GM18951 (cell line): ENCODE data around the gene INPPL1.

Experiments used
- POLR2A ChIP-seq: IDR thresholded peaks from 4 replicates; pipeline ENCODE4 v1.6.1; 2011; ENCODE audit warnings: mild to moderate bottlenecking; ENCODE audit not compliant: insufficient read length, insufficient read depth; ENCODE audit errors: extremely low read depth
- in situ Hi-C: fragments of 300-500 bp; cut with MboI; formaldehyde crosslinking; loops from one replicate; pipeline ENCODE4 v1.12.0; 2022; ENCODE audit warnings: low sequenced_read_pairs, mixed read lengths, inconsistent platforms; ENCODE audit not compliant: unreplicated experiment

The INPPL1 gene

DNA sequence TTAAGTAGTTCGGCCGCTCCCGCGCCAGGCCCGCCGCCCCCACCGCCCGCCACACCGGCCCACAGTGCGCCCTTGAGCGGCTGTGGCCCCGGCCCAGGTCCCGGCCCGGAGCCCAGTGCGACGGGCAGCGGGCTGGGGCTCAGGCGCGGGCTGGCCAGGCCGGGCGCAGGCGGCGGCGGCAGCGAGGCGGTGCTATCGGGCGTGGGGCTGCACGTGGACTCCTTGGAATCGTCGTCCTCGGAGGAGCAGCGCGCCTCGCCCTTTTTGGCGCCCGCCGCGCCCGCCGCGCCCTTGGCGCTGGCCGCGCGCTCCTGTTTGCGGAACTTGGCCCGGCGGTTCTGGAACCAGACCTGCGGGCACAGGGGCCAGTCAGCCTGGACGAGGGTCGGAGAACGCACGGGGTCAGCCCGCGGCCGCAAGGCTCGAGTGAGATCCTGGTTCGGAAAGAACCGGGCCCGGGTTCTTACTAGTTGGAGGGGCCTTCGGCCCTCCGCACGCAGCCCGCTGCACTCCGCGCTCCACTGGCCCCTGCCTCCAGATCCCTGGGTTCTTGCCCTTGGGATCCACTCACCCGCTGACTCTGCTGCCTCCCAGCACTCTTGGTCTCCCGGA lies 15.4 kb downstream of the INPPL1 start:
- in situ Hi-C loops, result no loop called here
- TF ChIP-seq POLR2A, result no peak

DNA sequence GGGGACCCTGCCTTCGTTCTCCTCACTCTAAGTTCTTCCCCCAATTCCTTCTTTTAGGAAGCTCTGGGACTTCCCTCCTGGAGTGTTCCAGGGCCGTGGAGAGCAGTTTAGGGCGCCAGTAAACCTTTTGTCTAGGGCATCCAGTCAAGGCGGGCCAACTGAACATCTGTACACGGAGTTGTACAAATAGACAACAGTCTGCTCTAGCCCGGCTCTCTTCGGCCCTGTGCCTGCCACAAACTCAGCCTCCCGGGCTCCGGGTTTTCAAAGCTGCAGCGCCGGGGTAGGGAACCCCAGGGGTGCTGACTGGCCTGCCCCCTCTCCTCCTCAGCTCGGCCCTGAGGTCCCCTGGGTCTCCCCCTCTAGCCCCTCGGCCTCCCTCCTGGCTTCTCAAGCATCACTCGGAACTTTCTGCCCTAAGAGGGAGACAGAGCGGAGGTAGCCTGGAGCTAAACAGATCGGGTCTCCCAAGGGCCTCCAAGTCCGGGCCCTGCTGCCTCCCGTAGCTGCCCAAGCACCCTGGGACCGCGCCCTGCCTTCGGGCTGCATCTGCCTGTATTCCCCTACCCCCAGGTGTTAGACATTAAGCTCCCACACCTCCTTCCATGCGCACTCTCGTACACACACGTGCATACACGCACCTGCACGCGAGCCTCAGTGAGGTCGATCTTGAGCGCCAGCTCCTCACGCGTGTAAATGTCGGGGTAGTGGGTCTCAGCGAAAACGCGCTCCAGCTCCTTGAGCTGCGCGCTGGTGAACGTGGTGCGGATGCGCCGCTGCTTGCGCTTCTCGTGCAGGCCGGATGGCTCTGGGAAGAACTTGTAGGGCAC lies 16.1 kb downstream of the INPPL1 start:
- TF ChIP-seq POLR2A, result no peak
- in situ Hi-C loops, result no loop called here

DNA sequence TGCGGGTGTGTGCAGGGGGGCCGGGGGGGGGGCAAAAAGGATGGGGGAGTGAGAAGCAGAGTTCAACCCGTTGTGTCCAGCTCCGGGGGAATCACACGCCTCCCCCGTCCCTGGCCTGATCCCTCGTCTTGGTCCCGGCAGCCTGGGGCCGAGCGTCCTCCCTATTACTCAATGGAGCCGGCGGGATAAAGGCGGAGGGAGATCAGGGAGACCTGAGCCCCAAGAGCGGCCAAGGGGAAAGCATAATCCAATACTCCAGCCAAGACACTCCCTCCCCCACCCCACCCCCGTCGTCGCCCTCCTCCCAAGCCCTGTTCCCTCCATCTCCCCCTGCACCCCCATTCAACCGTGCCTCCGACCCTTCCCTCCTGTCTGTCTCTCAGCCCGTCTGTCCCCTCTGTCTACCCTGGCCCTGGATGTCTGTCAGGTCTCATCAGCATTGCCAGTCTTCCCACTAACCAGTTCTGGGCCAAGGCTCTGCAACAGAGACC lies 16.8 kb downstream of the INPPL1 start:
- in situ Hi-C loops, result no loop called here
- TF ChIP-seq POLR2A, result no peak

DNA sequence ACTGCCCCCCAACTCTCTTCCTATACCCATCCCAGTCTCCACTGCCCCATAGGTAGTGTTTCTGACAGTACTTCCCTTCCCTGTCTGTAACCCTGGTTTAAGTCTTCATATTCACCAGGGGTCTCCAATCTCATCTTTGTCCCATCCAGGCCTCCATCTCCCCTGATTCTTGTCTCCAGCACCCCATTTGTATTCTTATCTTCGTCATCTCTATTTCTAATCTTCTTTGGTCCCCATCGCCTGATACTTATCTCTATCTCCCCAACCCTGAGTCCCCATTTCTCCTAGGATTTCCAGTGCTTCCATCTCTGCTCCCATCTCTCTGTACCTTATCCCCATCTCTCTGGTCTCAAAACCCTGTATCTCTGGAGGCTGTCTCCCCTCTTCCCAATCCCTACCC lies 17.6 kb downstream of the INPPL1 start:
- TF ChIP-seq POLR2A, result no peak
- in situ Hi-C loops, result no loop called here

DNA sequence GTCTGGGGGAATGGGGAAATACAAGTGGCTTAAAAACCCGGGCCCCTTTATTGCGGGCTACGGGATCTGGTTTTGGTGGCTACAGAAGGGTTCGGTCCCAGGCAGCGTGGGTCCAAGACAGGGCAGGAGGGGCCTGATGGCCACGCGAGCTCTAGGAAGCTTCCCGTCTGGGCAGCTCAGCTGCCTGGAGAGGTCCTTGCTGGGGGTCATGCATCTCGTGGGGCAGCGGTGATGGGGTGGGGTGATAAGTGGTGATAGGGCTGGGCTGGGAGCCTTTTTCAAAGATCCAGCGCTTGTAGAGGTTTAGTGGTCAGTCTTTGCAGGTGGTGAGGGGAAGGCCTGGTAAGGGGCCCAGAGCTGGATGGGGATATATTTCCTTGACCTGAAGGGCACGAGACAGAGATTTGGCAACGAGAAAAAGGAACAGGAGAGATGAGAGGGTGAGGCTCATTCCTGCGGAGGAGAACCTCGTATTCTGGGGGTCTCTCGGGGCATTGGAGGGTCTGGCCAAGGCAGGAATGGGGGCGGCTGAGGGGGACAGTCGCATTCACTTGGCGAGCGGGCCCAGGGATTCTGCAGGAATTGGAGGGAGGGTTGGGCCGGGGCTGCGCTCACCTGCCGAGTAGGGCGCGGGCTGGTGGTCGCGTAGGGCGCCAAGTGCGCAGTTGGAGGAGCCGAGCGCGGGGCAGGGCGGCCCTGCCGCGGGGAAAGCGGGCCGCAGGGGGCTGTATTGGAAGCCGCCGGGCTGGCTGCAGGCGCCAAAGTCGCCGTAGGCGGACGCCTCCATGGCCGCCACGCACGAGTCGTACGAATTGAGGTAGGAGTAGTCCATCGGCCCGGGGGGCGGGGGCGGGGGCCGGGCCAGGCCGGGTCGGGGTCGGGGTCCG lies 18.8 kb downstream of the INPPL1 start:
- in situ Hi-C loops, result no loop called here

DNA sequence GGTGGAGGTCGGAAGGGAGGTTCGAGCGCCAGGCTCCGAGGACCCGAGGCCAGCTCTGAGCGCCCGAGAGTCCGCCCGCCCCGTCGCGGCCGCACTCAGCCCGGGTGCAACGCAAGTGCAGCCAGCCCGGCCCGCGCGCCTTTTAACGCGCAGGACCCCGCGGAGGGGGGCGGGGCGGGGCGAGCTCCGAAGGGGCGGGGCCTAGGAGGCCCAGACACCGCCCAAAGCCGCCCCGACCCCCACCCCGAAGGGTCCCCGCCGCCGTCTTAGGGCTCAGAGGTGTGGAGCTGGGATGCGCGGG lies 19.4 kb downstream of the INPPL1 start, which contains the start of gene PHOX2A:
Gene PHOX2A, minus strand, starts transcription at position 117 of the 301 bp plus-strand sequence. CDS start 172 bp downstream, outside the sequence.
- in situ Hi-C loops, result no loop called here

More for the DNA sequence above, 18.8 kb downstream of the INPPL1 start:
- TF ChIP-seq POLR2A, result no peak

GRCh38 chr11:72244361-72245262 lies 20.0 kb downstream of the INPPL1 start:
- TF ChIP-seq POLR2A, result no peak
- in situ Hi-C loops, result no loop called here

More for the DNA sequence above, 19.4 kb downstream of the INPPL1 start, which contains the start of gene PHOX2A:
- TF ChIP-seq POLR2A, result no peak

GRCh38 chr11:72245263-72245816 lies 20.8 kb downstream of the INPPL1 start:
- no peak for TF ChIP-seq POLR2A
- in situ Hi-C loops, result no loop called here

DNA sequence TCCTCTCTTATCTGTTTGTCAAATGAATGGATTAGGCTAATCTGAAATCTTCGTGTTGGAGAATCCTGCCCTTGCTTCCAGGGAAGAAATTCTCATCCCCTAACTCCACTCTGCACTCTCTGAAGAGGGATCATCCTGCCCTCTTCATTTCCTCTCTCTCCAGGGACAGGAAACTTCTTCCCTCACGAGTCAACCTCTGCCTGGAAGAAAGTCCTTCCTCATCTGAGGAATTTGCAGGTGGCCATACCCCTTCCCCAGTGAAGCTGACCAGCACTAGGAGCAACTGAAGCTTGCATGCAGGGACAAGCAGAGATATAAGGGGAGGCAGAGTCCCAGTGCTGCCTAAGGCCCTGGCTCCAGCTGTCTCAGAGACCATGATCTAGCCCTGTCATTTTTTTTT lies 23.0 kb downstream of the INPPL1 start:
- in situ Hi-C loops, result no loop called here
- TF ChIP-seq POLR2A, result no peak

- in situ Hi-C loops, result no loop called here
- no peak for TF ChIP-seq POLR2A
Measured at GRCh38 chr11:72249961-72250360, 25.4 kb downstream of the INPPL1 start.

DNA sequence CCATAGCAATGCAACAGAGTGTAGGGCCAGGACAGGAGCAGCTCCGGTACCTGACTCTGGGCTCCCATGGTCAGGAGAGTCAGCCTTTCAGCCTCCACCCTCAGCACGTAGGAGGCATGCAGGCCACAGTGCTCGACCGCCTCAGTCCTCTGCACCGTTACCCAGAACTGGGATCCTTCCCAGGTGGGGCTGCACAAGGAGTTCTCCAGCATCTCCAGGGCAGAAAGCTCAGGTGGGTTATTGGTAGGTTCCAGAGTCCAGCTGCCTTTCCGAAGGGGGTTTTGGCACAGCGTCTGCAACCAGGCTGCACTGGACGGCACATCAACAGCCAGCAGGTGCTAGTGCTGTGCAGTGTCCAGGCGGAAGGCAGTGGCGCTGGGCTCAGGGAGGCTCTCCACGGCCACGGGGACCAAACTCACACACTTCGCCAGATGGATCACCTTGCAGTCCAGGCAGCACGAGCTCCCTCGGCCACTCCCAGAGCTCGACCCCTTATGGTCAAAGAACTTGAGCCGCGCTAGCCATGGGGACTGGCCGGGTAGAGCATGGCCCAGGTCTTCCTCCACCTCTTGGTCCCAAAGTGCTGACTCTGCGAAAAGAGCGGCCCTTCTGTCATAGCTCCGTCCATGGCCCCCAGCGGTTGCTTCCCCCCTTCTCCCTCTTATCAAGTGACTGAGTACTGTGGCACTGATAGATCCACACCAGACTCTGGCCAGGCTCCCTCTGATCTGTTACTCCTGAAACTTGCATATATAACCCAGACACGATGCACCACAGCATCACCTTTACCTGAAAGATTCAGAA lies 26.3 kb downstream of the INPPL1 start:
- in situ Hi-C loops, result no loop called here
- TF ChIP-seq POLR2A, result no peak
